ENCODE results near the gene ADGRB2.

The ADGRB2 gene

DNA sequence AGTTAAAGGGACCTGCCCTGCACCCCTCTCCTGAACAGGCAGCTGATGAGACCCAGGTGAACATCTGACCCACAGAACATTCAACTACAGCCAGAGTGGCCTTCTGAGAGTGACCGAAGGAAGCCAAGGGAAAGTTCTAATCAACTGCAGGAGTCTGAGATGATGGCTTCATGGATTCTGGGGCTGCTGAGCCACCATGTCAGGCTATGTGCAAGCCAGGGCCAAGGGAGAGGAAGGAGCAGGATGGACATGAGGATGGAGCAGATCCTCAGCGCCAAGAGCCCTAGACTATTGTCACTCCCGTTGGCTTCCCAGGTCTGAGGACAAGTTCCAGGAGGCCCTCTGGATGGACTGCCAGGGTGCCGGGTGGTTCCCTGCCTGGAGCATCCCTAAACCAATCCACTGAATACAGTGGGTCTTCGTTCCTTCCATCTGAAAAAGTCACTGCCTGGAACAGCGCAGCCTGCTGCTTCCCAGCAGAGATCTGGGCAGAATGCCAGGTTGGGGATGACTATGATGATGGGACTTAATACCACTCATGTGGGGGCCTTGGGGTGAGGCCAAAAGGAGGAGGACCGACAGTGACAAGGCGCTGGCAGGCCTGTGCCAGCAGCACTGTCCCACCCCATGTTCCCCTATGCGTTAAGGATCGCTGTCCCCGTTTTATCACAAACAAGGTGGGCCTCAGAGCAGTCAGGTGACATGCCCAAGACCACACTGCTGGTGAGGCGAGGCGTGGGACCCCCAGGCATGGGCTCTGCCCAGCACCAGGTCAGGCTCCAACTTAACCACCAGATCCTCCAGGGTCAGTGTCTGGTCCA is 31.9 kb upstream of the ADGRB2 start:
- peak in 24 of 56 donors; percentile 21 to 92 (median 40) for DNase-seq

DNA sequence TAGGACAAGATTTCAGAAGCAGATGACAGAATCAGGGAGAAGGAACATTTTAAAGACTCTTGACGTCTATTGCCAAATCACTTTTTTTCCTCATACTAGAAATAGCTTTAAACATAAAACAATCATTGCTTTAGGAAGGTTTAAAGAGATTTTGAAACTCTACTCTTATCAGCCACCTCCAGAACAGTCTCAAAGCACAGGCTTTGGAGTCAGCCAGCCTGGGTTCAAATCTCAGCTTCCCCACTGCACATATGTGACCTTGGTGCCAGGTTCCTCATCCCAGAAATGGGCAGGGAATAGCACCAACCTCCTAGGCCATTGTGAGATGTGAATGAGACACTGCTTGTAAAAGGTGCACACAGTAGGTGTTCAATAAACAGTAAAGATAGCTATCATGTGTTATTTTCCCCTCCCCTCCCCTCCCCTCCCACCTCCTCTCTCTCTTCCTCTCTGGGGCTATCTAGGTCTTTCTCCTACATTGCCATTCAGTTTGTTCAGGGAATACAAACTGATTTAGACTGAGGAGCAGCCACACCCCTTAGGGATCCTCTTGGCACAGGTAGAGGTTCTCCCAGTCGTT is 31.0 kb upstream of the ADGRB2 start:
- no peak for DNase-seq

DNA sequence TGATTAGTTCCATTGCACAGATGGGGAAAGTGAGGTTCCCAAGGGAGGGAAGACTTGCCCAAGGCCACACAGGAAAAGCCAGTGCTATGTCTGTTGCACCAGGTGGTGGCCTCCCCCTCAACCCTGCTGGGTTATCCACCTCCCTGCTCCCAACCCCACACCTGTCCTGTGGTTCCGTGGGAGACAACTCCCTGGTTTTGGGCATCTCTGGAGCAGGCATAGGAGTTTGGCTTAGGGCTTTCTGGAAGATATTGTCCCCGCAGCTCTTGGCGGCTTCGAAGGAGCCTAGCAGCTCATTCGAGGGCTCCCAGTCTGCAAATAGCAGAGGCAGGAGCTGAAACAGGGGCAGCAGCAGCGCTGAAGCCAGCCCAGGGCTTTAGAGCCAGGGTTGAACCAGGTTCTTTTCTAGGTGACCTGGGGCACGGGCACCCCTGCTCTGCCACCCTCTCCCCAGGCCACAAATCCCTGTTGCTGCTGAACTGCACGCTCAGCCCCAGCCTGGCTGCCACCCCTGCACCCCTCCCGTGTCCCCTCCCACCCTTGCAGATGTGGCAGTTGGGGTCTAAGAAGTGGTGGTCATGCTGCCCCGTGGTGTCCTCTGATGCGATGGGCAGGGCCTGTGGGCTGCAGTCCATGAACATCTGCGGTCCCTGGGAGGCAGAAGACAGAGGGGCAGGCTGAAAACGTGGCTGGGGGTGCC is 29.6 kb upstream of the ADGRB2 start:
- no peak for DNase-seq

DNA sequence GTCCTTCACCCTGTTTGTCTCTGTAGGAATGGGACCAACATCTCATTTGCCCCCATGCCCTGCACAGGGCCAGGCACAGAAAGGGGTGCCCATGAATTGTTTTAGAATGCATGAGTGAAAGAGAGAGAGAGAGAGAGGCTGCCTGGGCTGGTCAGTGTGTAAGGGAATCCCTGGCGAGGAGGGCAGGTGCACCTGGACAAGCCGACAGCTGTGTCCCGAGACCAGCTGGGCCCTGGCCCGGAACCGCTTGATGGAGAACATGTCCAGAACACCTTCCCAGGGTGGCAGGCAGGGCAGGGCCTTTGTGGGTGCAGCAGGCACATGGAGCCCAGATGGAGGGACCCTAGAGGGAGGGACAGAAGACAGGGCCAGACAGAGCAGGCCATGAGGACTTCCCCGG is 28.9 kb upstream of the ADGRB2 start:
- no peak for DNase-seq

DNA sequence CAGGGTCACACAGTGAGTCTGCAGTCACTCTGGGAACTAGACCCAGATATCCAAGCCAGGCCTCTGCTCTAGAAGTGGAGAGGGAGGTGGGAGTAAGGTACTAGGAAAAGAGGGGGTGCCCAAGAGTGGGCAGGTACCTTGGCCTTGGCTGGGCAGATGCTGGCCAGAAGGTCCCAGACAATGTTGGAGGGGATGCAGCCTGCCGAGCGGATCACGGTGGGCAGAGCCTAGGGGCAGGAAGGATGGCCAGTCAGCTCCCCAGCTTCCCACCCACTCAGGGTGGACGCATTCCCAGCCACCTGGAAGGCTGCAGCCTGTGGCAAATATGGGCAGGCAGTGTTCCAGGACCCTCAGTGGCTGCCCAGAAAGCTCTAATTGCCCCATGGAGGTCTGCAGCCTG is 28.4 kb upstream of the ADGRB2 start:
- no peak for DNase-seq

DNA sequence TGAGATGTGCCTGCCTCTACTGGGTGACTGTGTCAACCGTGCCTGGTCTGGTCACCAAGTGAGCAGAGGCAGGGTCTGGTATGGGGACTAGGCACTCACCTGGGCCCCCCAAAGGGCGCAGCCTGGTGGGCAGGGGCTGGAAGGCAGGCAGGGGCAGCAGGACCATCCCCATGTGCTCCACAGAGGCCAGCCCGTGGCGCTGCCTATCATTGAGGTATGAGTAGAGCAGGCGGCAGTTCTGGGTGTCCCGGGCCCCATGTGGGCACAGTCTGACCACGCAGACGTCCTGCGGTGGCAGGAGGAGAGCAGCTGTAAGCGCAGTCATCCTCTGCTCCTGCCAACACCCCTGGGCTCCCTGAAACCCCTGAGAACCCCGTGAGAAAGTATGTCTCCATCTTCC is 28.0 kb upstream of the ADGRB2 start:
- no peak for DNase-seq

DNA sequence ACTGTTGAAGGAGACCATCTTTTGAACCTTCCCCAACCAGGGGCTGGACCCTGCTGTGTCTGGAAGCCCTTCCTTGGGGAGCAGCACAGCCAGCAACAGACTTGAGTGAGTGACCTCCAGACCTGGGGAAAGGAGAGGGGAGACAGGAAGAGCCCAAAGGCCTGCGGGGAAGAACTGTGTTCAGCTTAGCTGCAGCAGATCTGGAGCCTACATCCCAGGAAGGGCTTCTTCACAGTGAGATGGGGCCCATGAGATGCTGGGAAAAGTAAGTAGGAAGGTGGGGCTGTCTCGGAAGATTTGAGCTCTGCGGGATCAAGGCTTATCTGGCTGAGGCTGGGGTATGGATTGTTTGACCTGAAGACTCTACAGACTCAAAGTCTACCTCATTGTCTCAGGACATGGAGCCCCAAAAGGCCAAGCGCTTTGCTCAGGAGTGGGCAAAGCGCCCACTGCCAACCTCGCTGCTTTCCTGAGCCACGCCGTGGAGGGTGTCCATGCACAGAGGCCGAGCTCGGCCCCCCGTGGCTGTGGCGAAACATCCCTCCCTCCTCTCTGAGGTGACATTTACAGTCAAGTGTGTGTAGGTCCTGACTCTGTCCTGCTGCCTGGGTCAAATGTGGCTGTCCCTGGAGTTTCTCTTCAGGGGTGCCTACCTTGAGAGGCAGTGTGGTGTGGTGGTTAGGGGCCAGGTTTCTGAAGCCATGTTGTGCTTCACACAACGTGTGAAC is 27.2 kb upstream of the ADGRB2 start:
- DNase-seq: no peak

DNA sequence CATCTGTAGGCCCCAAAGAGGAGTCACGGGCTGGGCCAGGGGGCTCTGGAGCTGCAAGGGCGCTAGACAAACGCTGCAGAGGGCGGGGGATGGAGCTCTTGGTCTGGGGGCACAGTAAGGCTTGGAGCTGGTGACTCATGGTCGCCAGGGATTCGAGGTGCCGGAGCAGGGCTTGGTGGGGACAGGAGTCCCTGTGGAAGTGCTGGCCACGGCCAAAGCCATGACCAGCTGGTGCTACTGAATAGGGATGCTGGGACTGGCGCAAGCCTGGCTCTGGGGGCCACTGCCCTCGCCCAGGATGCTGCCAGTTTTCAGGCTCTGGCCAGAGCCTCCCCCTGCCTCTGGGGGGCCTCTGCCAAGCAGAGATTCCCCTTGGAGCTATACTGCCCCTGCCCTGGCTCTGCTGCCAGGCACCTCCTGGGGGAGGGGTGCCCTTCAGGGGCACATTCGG is 26.5 kb upstream of the ADGRB2 start:
- DNase-seq: no peak

DNA sequence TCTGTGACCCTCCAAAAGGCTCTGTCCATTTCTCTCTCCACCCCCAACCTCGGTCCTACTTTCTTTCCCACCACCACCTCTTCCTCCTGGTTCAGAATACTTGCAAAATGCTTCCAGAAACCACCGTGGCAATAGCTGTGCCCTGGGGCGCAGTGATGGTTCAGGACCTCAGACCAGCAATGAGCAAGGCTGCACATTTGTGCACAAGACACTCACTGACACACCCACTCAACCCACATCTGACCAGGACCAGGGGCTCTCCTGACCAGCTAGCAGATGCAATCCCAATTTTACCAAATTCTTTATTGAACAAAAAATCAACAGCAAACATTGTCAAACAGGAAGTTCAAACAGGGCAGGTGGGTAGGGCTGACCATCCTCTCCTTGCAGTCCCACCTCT is 26.0 kb upstream of the ADGRB2 start:
- no peak for DNase-seq

DNA sequence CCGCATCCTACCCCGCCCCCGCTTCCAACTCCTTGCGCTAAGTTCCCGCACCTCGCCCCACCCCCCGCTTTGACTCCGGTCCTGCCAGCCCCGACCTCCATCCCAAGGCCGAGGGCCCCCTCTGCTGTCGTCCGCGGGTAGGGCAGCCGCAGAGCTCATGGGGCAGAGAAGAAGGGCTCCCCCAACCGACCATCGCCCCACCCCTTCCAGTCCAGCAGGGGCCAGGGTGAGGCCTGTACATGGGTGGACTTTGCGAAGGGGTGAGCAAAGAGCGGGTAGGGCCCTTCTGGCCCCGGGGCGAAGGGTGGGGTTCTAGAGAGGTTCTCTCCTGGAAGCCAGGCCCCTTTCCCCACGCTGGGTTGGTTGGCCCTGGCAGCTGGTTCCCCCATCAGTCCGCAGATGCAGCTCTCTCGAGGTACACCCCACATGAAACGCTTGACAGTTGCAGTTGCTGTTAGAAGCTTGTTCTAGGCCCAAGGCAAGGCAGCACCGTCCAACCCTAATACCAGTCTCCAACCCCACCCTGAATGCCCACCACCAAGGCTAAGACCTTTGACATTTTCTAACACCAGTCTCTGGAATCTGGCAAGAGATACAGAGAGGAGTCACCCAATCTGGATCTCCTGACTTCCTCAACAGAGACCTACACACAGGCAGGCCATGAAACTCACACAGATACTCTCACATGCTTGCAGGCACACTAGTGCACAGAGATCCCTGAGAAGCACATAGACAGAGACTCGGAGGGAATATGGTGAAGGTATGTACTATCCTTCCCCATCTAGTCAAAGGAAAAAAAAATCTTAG is 25.3 kb upstream of the ADGRB2 start:
- DNase-seq: peak; percentile 24 to 98 (median 90)

DNA sequence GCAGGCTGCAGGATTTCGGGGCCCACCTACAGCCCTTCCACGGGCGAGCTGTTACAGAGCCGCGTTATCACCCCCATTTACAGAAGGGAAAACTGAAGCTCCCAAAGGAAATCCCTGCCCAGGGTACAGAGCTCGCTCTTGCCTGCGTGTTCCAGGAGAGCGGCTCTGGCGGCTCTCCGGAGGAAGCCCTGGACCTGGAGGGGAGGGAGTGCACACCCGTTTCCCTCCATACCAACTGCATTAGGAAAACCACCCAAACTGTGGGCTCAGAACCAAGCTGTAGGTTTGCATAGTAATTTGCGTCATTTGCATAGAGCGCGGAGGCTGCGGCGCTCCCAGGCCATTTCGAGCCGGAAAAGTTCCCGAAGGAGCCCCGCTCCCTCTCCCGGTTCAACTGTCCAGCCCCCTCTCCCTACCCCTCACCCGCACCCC is 24.7 kb upstream of the ADGRB2 start:
- peak in 4 of 56 donors; percentile 60 to 81 (median 78) for DNase-seq

DNA sequence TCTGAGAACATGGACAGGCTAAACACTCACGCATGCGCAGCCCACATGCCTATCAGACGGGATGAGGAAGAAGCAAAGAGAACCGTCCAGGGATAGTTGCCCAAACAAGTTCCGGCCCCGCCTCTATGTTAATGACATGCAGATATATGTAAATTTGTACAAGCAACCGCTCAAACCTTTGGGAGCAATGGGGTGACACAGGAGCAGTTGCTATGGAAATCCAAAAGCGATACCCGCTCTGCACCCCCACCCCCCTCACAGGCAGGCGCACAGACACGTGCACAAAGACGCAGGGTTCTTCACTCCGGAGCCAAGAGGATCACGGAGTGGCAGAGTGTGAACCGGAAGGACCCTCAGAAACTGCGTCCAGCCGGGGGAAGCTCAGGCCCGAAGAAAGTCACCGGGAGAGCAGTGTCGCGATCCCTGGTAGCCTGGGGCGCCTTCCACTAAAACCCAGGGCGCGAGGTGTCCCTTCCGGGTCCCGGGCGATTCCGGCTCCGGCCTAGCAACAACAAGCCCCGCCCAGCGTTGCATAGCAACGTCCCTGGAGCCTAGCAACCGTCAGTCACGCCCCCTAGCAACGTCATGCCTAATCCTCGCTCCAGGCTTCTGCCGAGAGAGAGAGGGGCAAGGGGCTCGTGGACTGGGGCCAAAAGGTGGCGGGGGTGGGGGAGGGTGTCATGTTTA is 24.1 kb upstream of the ADGRB2 start:
- peak; percentile 25 to 97 (median 88) for DNase-seq

DNA sequence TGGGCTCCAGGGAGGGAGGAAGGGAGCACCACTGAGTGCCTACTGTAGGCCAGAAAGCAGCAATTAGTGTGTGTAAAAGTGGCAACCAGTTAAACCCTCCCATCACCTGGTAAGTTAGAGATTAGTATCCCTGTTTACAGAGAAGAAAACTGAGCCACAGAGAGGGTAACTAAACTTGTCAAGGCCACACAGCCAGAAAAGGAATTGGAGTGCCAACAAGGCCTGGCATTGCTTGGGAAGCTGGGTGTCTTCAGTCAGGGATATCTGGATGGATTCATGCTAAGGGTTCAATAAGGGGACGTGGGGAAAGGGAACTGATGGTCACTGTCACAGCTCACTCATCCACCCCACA is 23.6 kb upstream of the ADGRB2 start:
- no peak for DNase-seq

DNA sequence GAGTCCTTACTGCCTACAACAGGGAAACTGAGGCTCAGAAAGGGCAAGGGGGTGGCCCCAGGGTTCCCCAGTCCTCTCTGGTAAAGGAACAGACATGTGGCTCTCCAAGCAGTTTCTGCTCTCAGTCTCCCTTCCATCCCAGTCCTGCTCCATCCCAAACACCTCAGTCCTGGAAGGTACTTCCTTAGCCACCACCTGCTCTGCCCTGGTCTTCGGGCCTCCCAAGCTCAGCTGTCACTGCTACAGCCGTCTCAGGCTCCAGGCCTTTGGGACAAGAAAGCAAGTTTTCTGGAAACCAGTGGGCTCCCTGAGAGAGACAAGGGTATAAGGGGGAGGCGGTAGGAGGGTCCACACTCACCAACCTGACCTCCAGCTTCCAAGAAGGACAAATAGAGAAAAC is 23.1 kb upstream of the ADGRB2 start:
- DNase-seq: no peak

DNA sequence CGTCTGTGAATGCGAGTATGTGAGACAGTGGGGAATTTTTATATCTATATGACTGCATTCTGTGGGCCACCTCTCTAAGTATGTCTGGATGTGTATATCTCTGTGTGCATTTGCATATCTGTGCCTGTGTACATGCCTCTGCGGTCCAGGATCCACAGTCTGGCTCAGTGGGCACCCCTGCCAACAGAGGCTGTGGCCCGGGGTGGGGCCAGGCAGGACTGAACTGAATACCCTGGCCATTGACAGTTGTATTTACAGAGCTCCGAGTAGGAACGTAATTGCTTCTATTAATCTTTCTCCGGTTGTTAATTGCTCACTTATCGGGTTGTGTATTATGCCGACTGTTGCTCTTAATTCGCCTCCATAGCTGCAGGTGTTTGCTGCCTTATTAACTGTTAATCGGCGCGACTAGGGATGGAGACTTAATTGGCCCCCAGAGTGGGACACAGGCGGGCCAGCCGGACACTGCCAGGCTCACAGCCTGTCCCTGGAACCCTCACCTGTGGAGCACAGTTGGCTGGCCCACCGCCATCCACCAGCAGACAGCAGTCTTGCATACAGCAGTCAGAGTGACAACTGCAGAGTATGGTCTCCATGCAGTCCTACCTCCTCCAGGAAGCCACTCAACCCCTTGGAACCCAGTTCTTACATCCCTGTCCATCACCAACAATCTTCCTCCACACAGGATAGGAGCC is 22.4 kb upstream of the ADGRB2 start:
- no peak for DNase-seq

DNA sequence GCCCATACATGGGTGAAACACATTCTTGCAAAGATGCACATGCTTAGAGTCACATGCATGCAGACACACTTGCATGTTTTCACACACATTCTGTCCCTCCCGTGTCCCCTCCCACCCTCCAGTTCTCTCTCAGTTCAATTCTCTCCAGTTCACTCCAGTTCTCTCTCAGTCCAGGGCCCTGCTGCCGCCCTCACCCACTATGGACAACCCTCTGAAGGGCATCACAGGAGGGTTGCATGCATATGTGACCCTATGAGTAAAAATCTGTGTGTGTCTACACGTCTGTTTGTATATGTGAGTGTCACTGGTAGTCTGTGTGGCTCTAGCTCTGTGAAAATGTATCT is 21.8 kb upstream of the ADGRB2 start:
- DNase-seq: no peak

DNA sequence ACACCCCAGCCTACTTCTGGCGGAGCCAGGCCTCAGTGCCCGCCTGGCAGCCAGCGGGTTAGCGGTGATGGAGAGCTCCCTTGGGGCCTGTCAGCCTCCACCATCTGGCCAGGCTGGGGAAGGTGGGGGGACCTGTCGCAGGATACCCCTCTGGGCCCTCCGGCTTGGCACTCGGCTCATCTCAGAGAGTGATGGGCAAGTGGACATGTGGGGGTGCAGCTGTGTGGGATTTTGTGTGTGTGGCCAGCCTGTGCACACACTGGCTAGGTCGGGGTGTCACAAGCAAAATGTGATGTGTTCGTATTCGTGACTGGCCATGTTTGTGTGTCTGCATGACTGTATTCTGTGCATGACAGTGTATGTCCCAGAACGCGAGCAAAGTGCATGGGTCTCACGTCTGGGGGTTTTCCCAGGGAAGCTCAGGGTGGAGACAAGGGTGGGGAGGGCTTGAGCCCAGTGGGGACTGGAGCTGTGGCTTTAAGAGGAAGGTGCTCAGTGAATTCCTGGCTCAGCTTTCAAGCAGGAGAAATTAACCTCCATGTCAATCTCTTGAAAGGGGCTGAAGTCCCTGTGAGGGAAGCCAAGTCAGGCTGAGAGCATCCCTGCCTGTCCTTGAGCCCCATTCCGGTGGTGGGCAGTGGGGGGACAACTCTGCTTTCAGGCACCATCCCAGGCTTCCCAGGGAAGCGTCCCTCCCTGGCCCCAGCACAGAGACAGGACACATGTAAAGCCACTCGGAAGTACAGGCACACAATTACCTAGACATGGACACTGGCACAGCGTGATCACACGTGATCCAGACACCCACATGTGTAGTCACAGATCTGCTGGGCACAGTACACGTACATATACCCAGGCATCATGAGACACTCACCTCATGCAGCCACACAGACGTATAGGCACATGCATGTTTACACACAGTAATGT is 21.1 kb upstream of the ADGRB2 start:
- no peak for DNase-seq

DNA sequence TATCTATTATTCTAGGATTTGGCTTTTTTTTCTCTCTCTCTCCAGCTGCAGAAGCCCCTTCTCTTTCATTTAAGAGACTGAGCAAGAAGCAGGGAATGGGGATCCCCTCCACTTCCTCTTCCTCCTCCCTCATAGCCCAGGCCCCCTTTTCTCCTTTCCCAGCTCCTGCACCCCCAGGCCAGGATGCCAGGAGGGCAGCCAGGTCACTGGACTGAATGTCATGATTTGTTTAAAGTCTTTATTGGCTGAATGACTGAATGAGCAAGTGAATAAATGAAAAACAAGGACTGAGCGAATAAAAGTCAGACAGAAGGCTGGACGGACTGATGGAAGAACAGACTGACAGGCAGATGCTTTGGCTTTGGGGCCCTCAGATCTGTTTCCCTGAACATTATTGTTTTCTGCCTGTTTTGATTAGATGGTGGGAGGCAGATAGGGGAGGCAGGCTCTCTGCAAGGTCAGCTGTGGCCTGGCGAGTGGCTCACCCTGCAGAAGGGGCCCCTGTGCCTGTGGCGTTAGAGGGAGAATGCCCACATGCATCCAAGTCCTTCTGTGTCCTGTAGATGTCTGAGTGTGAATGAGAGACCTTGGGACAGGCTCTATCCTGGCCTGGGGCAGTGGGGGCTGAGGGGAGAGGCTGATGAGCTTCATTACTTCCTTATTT is 20.3 kb upstream of the ADGRB2 start:
- DNase-seq: no peak
